MCF 10A (cell line): Measurements from ENCODE around the gene KRTAP1-3. TPM values are rescaled to one million over a fixed set of nuclear protein-coding genes. Genes with fewer than 3 reads are reported as not detected.
"Not testable (repeated sequence)": the region's sequence is repeated elsewhere in the genome, so short reads cannot be mapped to it uniquely, and the experiment has no call there.

Experiments
- BruUV-seq: library from RNA; stranded (reverse); fragments of 400-500 nt; replicated peaks from 2 replicates; lab custom pipeline; 2021; lab: Mats Ljungman, UMichigan
- CTCF ChIA-PET: fragments of 300-600 bp; sonication (Branson Sonifier 250); formaldehyde crosslinking; extraction: SDS; loops from one replicate; lab custom pipeline; 2021; ENCODE audit warnings: antibody characterized with exemption, inconsistent platforms; lab: Yijun Ruan, JAX
- POLR2A ChIA-PET: fragments of 300-600, 350-650 bp; sonication (Branson Sonifier 250); formaldehyde crosslinking; extraction: SDS; loops from one replicate; lab custom pipeline; 2020; ENCODE audit warnings: antibody characterized with exemption, inconsistent platforms; lab: Yijun Ruan, JAX
- DNase-seq: peaks from one replicate; pipeline ENCODE4 v3.0.0-alpha.2; 2018; ENCODE audit not compliant: unreplicated experiment
- H3K27ac Mint-ChIP-seq: one replicate; pipeline ENCODE4 v1.8.0; 2022; ENCODE audit warnings: mild to moderate bottlenecking, low read depth, mixed read lengths; ENCODE audit not compliant: unreplicated experiment
- H3K27me3 Mint-ChIP-seq: one replicate; pipeline ENCODE4 v1.8.0; 2022; ENCODE audit warnings: mixed read lengths; ENCODE audit not compliant: insufficient read depth, unreplicated experiment
- H3K36me3 Mint-ChIP-seq: one replicate; pipeline ENCODE4 v1.8.0; 2022; ENCODE audit warnings: mild to moderate bottlenecking, moderate library complexity, mixed read lengths; ENCODE audit not compliant: insufficient read depth, unreplicated experiment
- H3K4me1 Mint-ChIP-seq: one replicate; pipeline ENCODE4 v1.8.0; 2022; ENCODE audit warnings: mixed read lengths; ENCODE audit not compliant: insufficient read depth, unreplicated experiment
- H3K4me3 Mint-ChIP-seq: one replicate; pipeline ENCODE4 v1.8.0; 2022; ENCODE audit warnings: mild to moderate bottlenecking, moderate library complexity, mixed read lengths; ENCODE audit not compliant: unreplicated experiment
- H3K9me3 Mint-ChIP-seq: one replicate; pipeline ENCODE4 v1.8.0; 2022; ENCODE audit warnings: mixed read lengths; ENCODE audit not compliant: unreplicated experiment
- intact Hi-C: fragments of 100-400 bp; cut with micrococcal nuclease; formaldehyde crosslinking; loops from 2 replicates; pipeline ENCODE4 v1.14.1; 2022
- total RNA-seq: library from RNA; stranded (reverse); gene quantifications from 2 replicates; pipeline ENCODE4 v1.2.3, GENCODE V29; 2022
- TF ChIP-seq, protein P1 (sequence below): fragments of 200-600 bp; IDR thresholded peaks from one replicate; pipeline ENCODE4 v1.8.0; 2022; ENCODE audit warnings: antibody characterized with exemption, mild to moderate bottlenecking; ENCODE audit not compliant: unreplicated experiment

The KRTAP1-3 gene
- total RNA-seq, 1 experiment from 2014 or later, result not detected

- POLR2A ChIA-PET, result no interaction called here
- H3K27ac Mint-ChIP-seq, result no peak overlapping the region
- DNase-seq, result no peak
Measured at GRCh38 chr17:41057547-41057946, 22.9 kb upstream of the KRTAP1-3 start.

DNA sequence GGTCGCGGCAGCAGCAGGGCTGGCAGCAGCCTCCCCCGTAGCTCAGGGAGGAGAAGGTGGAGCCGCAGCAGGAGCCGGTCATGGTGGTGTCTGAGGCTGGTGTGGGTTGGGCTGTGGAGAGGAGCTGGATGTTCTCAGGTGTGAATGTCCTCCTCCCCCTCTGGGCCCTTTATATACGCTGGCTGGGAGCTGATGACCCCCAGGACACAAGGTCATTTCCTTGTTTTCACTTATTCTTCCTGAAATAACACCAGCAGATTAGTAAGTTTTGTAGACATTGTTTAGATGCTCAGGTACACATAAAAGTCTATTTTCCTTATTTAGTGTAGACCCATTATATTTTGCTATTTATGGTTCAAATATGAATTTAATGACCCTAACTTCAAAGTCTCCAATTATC is 20.5 kb upstream of the KRTAP1-3 start, which contains the start of gene KRTAP2-2:
Gene KRTAP2-2 (minus strand): TSS at position 101 of the 400 bp plus-strand sequence. CDS start 19 bp downstream, at position 82.
- H3K27ac Mint-ChIP-seq, POLR2A ChIA-PET, BruUV-seq, intact Hi-C loops, H3K4me3 Mint-ChIP-seq, H3K27me3 Mint-ChIP-seq, H3K9me3 Mint-ChIP-seq, H3K36me3 Mint-ChIP-seq, DNase-seq: not testable (repeated sequence)
- peaks cover 13% of the 10 kb centered on the region for H3K4me1 Mint-ChIP-seq
- CTCF ChIA-PET, result interaction anchor here (0.6 kb wide), 1 partner anchor 115 kb away, joined by 4 read pairs; no protein-coding TSS in a partner anchor

More at GRCh38 chr17:41057547-41057946, 22.9 kb upstream of the KRTAP1-3 start:
- Mint-ChIP-seq H3K27me3 (no peaks in the 10 kb centered on the region), H3K36me3 (no peaks in the 10 kb centered on the region), H3K4me1 (peaks cover 25% of the 10 kb centered on the region), H3K9me3 (no peaks in the 10 kb centered on the region), H3K4me3 (no peak overlapping the region)
- no TSS peak for BruUV-seq
- intact Hi-C loops, result no loop called here
- TF ChIP-seq, protein P1, sequence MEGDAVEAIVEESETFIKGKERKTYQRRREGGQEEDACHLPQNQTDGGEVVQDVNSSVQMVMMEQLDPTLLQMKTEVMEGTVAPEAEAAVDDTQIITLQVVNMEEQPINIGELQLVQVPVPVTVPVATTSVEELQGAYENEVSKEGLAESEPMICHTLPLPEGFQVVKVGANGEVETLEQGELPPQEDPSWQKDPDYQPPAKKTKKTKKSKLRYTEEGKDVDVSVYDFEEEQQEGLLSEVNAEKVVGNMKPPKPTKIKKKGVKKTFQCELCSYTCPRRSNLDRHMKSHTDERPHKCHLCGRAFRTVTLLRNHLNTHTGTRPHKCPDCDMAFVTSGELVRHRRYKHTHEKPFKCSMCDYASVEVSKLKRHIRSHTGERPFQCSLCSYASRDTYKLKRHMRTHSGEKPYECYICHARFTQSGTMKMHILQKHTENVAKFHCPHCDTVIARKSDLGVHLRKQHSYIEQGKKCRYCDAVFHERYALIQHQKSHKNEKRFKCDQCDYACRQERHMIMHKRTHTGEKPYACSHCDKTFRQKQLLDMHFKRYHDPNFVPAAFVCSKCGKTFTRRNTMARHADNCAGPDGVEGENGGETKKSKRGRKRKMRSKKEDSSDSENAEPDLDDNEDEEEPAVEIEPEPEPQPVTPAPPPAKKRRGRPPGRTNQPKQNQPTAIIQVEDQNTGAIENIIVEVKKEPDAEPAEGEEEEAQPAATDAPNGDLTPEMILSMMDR, result no peak
- CTCF ChIA-PET, result no interaction called here

- H3K4me3 Mint-ChIP-seq, POLR2A ChIA-PET, CTCF ChIA-PET, H3K27ac Mint-ChIP-seq, intact Hi-C loops, H3K9me3 Mint-ChIP-seq, BruUV-seq, H3K36me3 Mint-ChIP-seq, DNase-seq, H3K27me3 Mint-ChIP-seq, H3K4me1 Mint-ChIP-seq: not testable (repeated sequence)
Measured at GRCh38 chr17:41054556-41054955, 19.9 kb upstream of the KRTAP1-3 start.

GRCh38 chr17:41054025-41054424 is 19.4 kb upstream of the KRTAP1-3 start:
- peaks cover 4% of the 10 kb centered on the region for H3K4me1 Mint-ChIP-seq
- no TSS peak for BruUV-seq

DNA sequence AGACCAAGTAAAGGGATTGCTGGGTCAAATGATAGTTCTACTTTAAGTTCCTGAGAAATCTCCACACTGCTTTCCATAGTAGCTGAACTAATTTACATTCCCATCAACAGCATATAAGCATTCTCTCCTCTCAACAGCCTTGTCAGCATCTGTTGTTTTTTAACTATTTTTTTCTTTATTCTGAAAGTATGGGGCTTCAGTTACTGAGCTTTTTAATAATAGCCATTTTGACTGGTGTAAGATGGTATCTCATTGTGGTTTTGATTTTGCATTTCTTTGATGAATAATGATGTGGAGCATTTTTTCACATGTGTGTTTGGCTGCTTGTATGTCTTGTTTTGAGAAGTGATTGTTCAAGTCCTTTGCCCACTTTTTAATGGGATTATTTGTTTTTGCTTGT is 17.9 kb upstream of the KRTAP1-3 start:
- Mint-ChIP-seq H3K4me3 (no peak overlapping the region), H3K36me3 (no peaks in the 10 kb centered on the region), H3K4me1 (no peaks in the 10 kb centered on the region), H3K9me3 (no peaks in the 10 kb centered on the region), H3K27me3 (no peaks in the 10 kb centered on the region), H3K27ac (no peak overlapping the region)
- CTCF ChIA-PET, result no interaction called here
- intact Hi-C loops, result no loop called here
- POLR2A ChIA-PET, result interaction anchor here (1.2 kb wide), 1 partner anchor 11 kb away, joined by 3 read pairs; the partner anchor contains the start of gene KRTAP1-1
- TF ChIP-seq, protein P1, result no peak
- BruUV-seq, result no TSS peak
- no peak for DNase-seq

More at GRCh38 chr17:41054025-41054424, 19.4 kb upstream of the KRTAP1-3 start:
- H3K27me3 Mint-ChIP-seq, result no peaks in the 10 kb centered on the region
- H3K9me3 Mint-ChIP-seq, result no peaks in the 10 kb centered on the region
- intact Hi-C loops, result no loop called here
- no peak overlapping the region for H3K27ac Mint-ChIP-seq
- no peak overlapping the region for H3K4me3 Mint-ChIP-seq
- TF ChIP-seq, protein P1, result no peak
- POLR2A ChIA-PET, result no interaction called here
- CTCF ChIA-PET, result no interaction called here
- no peak for DNase-seq
- H3K36me3 Mint-ChIP-seq, result no peaks in the 10 kb centered on the region
